Keratinocyte (primary cell): ENCODE measurements around the gene C1orf146. TPM values are rescaled to one million over a fixed set of nuclear protein-coding genes. Genes with fewer than 3 reads are reported as not detected.
"Not testable (repeated sequence)": the region's sequence is repeated elsewhere in the genome, so short reads cannot be mapped to it uniquely, and the experiment has no call there.

ENCODE experiments used
- DNase-seq: peaks from one replicate; pipeline ENCODE4 v3.0.0-alpha.2; 2011; ENCODE audit warnings: low read depth, missing footprints, low spot score
- FAIRE-seq: peaks from 2 replicates; lab custom pipeline; 2011; peaks lifted over from hg19 to GRCh38; lab: Jason Lieb, UNC
- H2AFZ ChIP-seq: 2 replicates; pipeline ENCODE4 v1.6.0; 2012; ENCODE audit warnings: low read length, control low read depth, inconsistent platforms; ENCODE audit not compliant: control insufficient read depth
- H3K27ac ChIP-seq: 2 replicates; pipeline ENCODE4 v1.5.1; 2011; ENCODE audit warnings: low read length; ENCODE audit not compliant: control insufficient read depth, insufficient read depth
- H3K27me3 ChIP-seq: 3 replicates; pipeline ENCODE4 v1.6.0; 2011; ENCODE audit warnings: low read length; ENCODE audit not compliant: control insufficient read depth, insufficient read depth; ENCODE audit errors: extremely low read depth
- H3K36me3 ChIP-seq, 2 experiments: 2 replicates in 1 of 2; 3 replicates in 1 of 2; pipeline ENCODE4 v1.5.1; 2011; ENCODE audit warnings: low read length in 2 of 2, mild to moderate bottlenecking in 1 of 2; ENCODE audit not compliant: control insufficient read depth in 2 of 2, insufficient read depth in 2 of 2; ENCODE audit errors: extremely low read depth in 1 of 2
- H3K4me1 ChIP-seq: 3 replicates; pipeline ENCODE4 v1.5.1; 2011; ENCODE audit warnings: low read length; ENCODE audit not compliant: control insufficient read depth, insufficient read depth; ENCODE audit errors: extremely low read depth
- H3K4me2 ChIP-seq: 3 replicates; pipeline ENCODE4 v1.6.0; 2011; ENCODE audit warnings: low read depth, low read length; ENCODE audit not compliant: control insufficient read depth, insufficient read depth; ENCODE audit errors: extremely low read depth
- H3K4me3 ChIP-seq, 3 experiments: fragments of 200-600 bp in 1 of 3; sonication (generic) in 1 of 3; 2 replicates in 2 of 3; 3 replicates in 1 of 3; pipeline ENCODE4 v1.5.1; 2011 to 2016; ENCODE audit warnings: low read length in 3 of 3, mild to moderate bottlenecking in 3 of 3, control low read depth in 2 of 3, inconsistent platforms in 1 of 3, low read depth in 1 of 3, mixed read lengths in 1 of 3, mixed run types in 1 of 3, moderate library complexity in 1 of 3; ENCODE audit not compliant: control insufficient read depth in 2 of 3, insufficient read depth in 2 of 3; ENCODE audit errors: extremely low read depth in 1 of 3
- H3K79me2 ChIP-seq: 2 replicates; pipeline ENCODE4 v1.6.0; 2012; ENCODE audit warnings: low read length; ENCODE audit not compliant: control insufficient read depth, insufficient read depth
- H3K9ac ChIP-seq: 3 replicates; pipeline ENCODE4 v1.6.0; 2011; ENCODE audit warnings: low read length; ENCODE audit not compliant: control insufficient read depth, insufficient read depth; ENCODE audit errors: extremely low read depth
- H3K9me1 ChIP-seq: 3 replicates; pipeline ENCODE4 v1.6.0; 2011; ENCODE audit warnings: low read length; ENCODE audit not compliant: control insufficient read depth, insufficient read depth; ENCODE audit errors: extremely low read depth
- H3K9me3 ChIP-seq: 2 replicates; pipeline ENCODE4 v1.5.1; 2012; ENCODE audit warnings: low read depth, low read length; ENCODE audit not compliant: control insufficient read depth
- H4K20me1 ChIP-seq: 3 replicates; pipeline ENCODE4 v1.6.0; 2011; ENCODE audit warnings: low read length; ENCODE audit not compliant: control insufficient read depth, insufficient read depth; ENCODE audit errors: extremely low read depth
- EZH2 ChIP-seq: IDR thresholded peaks from one replicate; pipeline ENCODE4 v1.6.1; 2012; ENCODE audit warnings: inconsistent platforms, mild to moderate bottlenecking, low read length, moderate library complexity
- dilution Hi-C: fragments of 300-500 bp; cut with MboI; formaldehyde crosslinking; loops from one replicate; pipeline ENCODE4 v1.7.0; 2020; ENCODE audit warnings: low sequenced_read_pairs; ENCODE audit not compliant: extremely low pct_ligation_motif_present
- polyA plus RNA-seq, 5 experiments: library from polyadenylated mRNA; depleted of rRNA in 3 of 5; stranded (reverse) in 3 of 5; stranded (forward) in 1 of 5; unstranded in 1 of 5; fragments of >200 nt; gene quantifications; 1 replicate in 1 of 5; 2 replicates in 3 of 5; 3 replicates in 1 of 5; pipeline versions ENCODE4 v1.2.1 to v1.2.3, GENCODE V29; 2011 to 2012; ENCODE audit warnings: missing spikeins in 2 of 5, low read depth in 1 of 5, low replicate concordance in 1 of 5
- TF ChIP-seq, protein P1 (sequence below), 3 experiments: IDR thresholded peaks in 1 of 3; conservative IDR thresholded peaks in 1 of 3; optimal IDR thresholded peaks in 1 of 3; 2 replicates in 2 of 3; 3 replicates in 1 of 3; pipeline versions ENCODE3 to v1.5.1; 2011; ENCODE audit warnings: low read length in 3 of 3, mild to moderate bottlenecking in 3 of 3, moderate library complexity in 2 of 3, control low read depth in 1 of 3, inconsistent platforms in 1 of 3; ENCODE audit not compliant: insufficient read depth in 2 of 3; ENCODE audit errors: extremely low read depth in 1 of 3

C1orf146 gene
- polyA plus RNA-seq, 1 donor (not counting 4 experiments of a cell fraction or from before 2014, with no cell fraction given) = not detected

DNA sequence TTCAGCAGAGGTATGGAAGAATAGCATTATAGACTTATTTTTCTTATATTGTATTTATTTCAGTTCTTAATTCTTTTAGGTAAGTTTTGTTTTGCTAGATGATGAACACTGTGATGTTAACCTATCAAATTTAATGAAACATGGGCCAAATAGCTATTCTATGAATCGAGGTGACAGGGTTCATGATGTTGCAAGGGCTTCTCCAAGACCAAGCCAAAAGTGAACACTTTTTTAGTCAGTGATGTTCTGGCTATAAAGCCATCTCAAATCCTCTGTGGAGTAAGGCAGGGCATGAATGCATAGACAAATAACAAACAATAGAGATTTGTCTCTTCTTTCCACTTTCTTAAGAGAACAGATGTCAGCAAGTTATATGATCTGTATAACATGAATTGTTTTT, 26.7 kb downstream of the C1orf146 start:
- H3K36me3 ChIP-seq = no peaks in the 10 kb centered on the region
- H3K4me2 ChIP-seq = no peak overlapping the region
- dilution Hi-C loops = no loop called here
- no peak overlapping the region for H3K27ac ChIP-seq
- no peaks in the 10 kb centered on the region for H3K4me1 ChIP-seq
- no peaks in the 10 kb centered on the region for H4K20me1 ChIP-seq
- TF ChIP-seq, protein P1, sequence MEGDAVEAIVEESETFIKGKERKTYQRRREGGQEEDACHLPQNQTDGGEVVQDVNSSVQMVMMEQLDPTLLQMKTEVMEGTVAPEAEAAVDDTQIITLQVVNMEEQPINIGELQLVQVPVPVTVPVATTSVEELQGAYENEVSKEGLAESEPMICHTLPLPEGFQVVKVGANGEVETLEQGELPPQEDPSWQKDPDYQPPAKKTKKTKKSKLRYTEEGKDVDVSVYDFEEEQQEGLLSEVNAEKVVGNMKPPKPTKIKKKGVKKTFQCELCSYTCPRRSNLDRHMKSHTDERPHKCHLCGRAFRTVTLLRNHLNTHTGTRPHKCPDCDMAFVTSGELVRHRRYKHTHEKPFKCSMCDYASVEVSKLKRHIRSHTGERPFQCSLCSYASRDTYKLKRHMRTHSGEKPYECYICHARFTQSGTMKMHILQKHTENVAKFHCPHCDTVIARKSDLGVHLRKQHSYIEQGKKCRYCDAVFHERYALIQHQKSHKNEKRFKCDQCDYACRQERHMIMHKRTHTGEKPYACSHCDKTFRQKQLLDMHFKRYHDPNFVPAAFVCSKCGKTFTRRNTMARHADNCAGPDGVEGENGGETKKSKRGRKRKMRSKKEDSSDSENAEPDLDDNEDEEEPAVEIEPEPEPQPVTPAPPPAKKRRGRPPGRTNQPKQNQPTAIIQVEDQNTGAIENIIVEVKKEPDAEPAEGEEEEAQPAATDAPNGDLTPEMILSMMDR (optimal IDR thresholded peaks at IDR 0.05 in 1 of 3, IDR thresholded peaks at IDR 0.05 in 1 of 3, conservative IDR thresholded peaks at IDR 0.05 in 1 of 3; ENCODE audit: extremely low read depth in 1 of 3, insufficient read depth in 2 of 3, low read length in 3 of 3) = no peak
- TF ChIP-seq EZH2 = no peak
- H3K9me1 ChIP-seq = no peaks in the 10 kb centered on the region
- no peaks in the 10 kb centered on the region for H3K79me2 ChIP-seq
- H3K9ac ChIP-seq = no peak overlapping the region
- no peaks in the 10 kb centered on the region for H3K27me3 ChIP-seq
- DNase-seq (no peak), FAIRE-seq (no peak)
- H2AFZ ChIP-seq = no peak overlapping the region
- H3K9me3 ChIP-seq = no peaks in the 10 kb centered on the region
- no peak overlapping the region for H3K4me3 ChIP-seq

DNA sequence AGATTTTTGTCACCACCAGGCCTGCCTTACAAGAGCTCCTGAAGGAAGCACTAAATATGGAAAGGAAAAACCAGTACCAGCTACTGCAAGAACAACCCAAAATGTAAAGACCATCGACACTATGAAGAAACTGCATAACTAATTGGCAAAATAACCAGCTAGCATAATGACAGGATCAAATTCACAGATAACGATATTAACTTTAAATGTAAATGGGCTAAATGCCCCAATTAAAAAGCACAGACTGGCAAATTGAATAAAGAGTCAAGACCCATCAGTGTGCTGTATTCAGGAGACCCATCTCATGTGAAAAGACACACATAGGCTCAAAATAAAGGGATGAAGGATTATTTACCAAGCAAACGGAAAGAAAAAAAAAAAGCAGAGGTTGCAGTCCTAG, 37.0 kb downstream of the C1orf146 start:
- dilution Hi-C loops = loop anchor here (25.0 kb wide), 1 partner anchor 267 kb away; no protein-coding TSS in a partner anchor
- not testable (repeated sequence) for H3K27me3 ChIP-seq, H2AFZ ChIP-seq, H3K9me3 ChIP-seq, H3K36me3 ChIP-seq, H3K4me3 ChIP-seq, H3K9ac ChIP-seq, H3K4me1 ChIP-seq, FAIRE-seq, H4K20me1 ChIP-seq, H3K27ac ChIP-seq, H3K79me2 ChIP-seq, DNase-seq, H3K4me2 ChIP-seq, H3K9me1 ChIP-seq

DNA sequence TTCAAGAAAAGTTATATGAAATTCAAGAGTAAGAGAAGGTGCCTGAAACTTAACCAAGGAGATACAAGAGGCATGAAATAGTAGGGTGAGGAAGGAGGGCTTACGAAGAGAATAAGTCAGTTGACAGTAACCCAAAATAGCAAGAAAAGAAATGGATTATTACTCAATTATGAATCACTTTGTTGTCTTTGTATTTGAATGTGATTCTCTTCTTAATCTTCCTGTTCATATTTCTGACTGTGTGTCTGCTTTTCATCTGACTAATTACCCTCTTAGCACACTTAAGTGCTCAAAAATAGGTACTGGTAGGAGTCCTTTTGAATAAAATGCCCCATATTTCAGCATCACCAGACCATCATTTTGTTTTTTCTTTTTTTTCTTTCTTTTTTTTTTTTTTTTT, 41.6 kb downstream of the C1orf146 start:
- no peaks in the 10 kb centered on the region for H3K79me2 ChIP-seq
- H3K9ac ChIP-seq = no peak overlapping the region
- no peaks in the 10 kb centered on the region for H4K20me1 ChIP-seq
- TF ChIP-seq EZH2 = no peak
- TF ChIP-seq, protein P1 (optimal IDR thresholded peaks at IDR 0.05 in 1 of 3, IDR thresholded peaks at IDR 0.05 in 1 of 3, conservative IDR thresholded peaks at IDR 0.05 in 1 of 3; ENCODE audit: extremely low read depth in 1 of 3, insufficient read depth in 2 of 3, low read length in 3 of 3) = no peak
- no peak overlapping the region for H3K4me3 ChIP-seq
- peaks cover 0 to 4% of the 10 kb centered on the region in 2 experiments for H3K36me3 ChIP-seq
- no peaks in the 10 kb centered on the region for H3K4me1 ChIP-seq
- no peak for DNase-seq
- H2AFZ ChIP-seq = no peak overlapping the region
- H3K9me3 ChIP-seq = no peaks in the 10 kb centered on the region
- no peak for FAIRE-seq
- H3K9me1 ChIP-seq = no peaks in the 10 kb centered on the region
- H3K4me2 ChIP-seq = no peak overlapping the region
- dilution Hi-C loops = loop anchor here (25.0 kb wide), 1 partner anchor 272 kb away; no protein-coding TSS in a partner anchor
- H3K27me3 ChIP-seq = no peaks in the 10 kb centered on the region
- no peak overlapping the region for H3K27ac ChIP-seq
